NCI-H1048 (cell line): ENCODE data around the gene COQ5.

Source experiments
- DNase-seq: peaks from one replicate; lab custom pipeline; 2025; lab: John Stamatoyannopoulos, UW

COQ5 gene

DNA sequence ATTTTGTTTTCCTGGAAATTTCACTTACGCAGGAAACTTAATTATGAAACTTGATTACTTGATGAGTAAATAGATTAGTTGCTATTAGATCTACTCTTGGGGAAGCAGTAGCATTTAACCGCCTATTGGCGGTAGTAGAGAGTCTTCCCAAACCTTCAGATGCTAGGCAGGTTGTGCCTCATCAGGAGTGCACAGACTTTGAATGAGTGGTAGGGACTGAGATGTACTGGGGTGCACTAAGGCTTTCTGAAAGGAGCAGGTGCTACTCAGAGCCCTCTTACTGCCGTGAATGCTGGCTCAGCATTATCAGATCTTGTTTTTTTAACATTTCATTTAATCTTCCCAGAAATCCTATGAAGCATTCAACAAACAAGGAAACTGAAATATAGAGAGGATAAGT lies 75.0 kb downstream of the COQ5 start:
- no peak for DNase-seq
